Fibroblast of lung (primary cell): ENCODE results near the gene MYH3.

Source experiments
- CTCF ChIP-seq, 2 donors: IDR thresholded peaks in 1 of 2; conservative IDR thresholded peaks in 1 of 2; 1 replicate in 1 of 2; 2 replicates in 1 of 2; pipeline ENCODE4 v1.5.1; 2011 to 2012; ENCODE audit warnings: low read length in 2 of 2, control low read depth in 1 of 2, inconsistent platforms in 1 of 2, low read depth in 1 of 2, mild to moderate bottlenecking in 1 of 2
- EZH2 ChIP-seq: IDR thresholded peaks from 2 replicates; pipeline ENCODE4 v1.5.1; 2012; ENCODE audit warnings: low read length, control low read depth, mild to moderate bottlenecking; ENCODE audit errors: missing control alignments

DNA sequence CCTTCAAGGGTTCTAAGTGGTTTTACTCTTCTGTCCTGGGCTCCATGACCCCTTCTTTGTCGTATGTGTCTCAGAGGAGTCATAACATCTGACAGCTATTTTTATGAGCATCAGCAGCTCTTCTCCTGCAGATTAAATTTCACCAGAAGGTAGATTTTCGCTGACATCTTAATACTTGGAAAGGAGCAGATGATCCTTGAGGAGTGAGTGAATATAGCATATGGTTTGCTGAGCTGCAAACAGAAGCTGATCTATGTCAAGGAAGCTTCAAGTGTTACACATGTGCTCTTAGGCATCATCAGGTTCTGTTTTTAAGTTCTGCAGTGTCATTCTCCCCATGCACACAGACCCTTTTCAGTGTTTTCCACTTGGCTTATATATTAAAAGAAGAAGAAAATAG, 58.5 kb downstream of the MYH3 start:
- TF ChIP-seq CTCF (conservative IDR thresholded peaks at IDR 0.05 in 1 of 2, IDR thresholded peaks at IDR 0.05 in 1 of 2; ENCODE audit: low read depth in 1 of 2, low read length in 2 of 2) (no peak), EZH2 (no peak)
